IMR-90 (cell line): Measurements from ENCODE around the gene RSF1.

Experiments
- BHLHE40 ChIP-seq: fragments of 150-350 bp; IDR thresholded peaks from 2 replicates; pipeline ENCODE4 v1.6.1; 2016; ENCODE audit warnings: mild to moderate bottlenecking, low read depth, low read length
- CEBPB ChIP-seq: IDR thresholded peaks from 2 replicates; pipeline ENCODE4 v1.6.1; 2012; ENCODE audit warnings: low read depth, low read length, improper control_type of control experiment
- MAFK ChIP-seq: IDR thresholded peaks from 2 replicates; pipeline ENCODE4 v1.6.1; 2012; ENCODE audit warnings: low read depth, low read length, improper control_type of control experiment
- POLR2A ChIP-seq: IDR thresholded peaks from 2 replicates; pipeline ENCODE4 v1.6.1; 2012; ENCODE audit warnings: mild to moderate bottlenecking, low read depth, low read length
- RAD21 ChIP-seq: IDR thresholded peaks from 2 replicates; pipeline ENCODE4 v1.6.1; 2012; ENCODE audit warnings: low read length, improper control_type of control experiment
- TF ChIP-seq, protein P1 (sequence below): conservative IDR thresholded peaks from 2 replicates; pipeline ENCODE4 v1.5.1; 2012; ENCODE audit warnings: mild to moderate bottlenecking, low read depth, low read length, improper control_type of control experiment

DNA sequence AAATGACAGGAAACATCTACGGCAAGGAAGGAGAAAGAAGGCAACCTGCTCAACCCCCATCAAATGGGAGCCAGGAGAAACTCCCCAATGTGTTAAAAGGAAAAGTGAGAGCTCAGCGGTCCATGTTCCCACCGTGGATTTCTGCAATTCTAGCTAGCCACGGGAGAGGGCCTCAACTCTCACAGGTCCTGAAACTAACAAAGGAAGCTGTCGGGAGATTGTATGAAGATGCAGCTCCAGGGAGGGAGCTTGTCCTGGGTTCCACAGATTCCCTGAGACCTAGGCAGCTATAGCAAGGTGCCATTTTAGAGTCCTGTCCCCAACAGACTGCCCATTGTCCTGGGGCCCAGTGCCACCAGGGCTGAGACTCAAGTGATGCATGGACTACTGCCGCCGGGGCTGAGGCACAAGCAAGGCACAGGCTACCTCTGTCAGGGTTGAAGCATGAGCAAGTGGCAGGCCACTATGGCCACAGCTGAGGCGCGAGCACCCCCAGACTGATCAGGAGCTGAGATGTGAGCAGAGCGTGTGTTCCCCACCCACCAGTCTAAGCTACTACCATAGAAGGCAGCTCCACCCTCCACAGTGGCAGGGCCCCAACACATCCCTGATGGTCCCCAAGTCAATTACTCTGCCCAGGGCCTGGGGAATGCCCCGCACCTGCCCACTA lies 31.3 kb downstream of the RSF1 start:
- TF ChIP-seq, protein P1, sequence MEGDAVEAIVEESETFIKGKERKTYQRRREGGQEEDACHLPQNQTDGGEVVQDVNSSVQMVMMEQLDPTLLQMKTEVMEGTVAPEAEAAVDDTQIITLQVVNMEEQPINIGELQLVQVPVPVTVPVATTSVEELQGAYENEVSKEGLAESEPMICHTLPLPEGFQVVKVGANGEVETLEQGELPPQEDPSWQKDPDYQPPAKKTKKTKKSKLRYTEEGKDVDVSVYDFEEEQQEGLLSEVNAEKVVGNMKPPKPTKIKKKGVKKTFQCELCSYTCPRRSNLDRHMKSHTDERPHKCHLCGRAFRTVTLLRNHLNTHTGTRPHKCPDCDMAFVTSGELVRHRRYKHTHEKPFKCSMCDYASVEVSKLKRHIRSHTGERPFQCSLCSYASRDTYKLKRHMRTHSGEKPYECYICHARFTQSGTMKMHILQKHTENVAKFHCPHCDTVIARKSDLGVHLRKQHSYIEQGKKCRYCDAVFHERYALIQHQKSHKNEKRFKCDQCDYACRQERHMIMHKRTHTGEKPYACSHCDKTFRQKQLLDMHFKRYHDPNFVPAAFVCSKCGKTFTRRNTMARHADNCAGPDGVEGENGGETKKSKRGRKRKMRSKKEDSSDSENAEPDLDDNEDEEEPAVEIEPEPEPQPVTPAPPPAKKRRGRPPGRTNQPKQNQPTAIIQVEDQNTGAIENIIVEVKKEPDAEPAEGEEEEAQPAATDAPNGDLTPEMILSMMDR, result no peak
- no peak for TF ChIP-seq MAFK
- TF ChIP-seq RAD21, result no peak
- TF ChIP-seq BHLHE40, result no peak
- no peak for TF ChIP-seq POLR2A
- no peak for TF ChIP-seq CEBPB
